Measurements from ENCODE around the gene POLE.

The POLE gene, protein sequence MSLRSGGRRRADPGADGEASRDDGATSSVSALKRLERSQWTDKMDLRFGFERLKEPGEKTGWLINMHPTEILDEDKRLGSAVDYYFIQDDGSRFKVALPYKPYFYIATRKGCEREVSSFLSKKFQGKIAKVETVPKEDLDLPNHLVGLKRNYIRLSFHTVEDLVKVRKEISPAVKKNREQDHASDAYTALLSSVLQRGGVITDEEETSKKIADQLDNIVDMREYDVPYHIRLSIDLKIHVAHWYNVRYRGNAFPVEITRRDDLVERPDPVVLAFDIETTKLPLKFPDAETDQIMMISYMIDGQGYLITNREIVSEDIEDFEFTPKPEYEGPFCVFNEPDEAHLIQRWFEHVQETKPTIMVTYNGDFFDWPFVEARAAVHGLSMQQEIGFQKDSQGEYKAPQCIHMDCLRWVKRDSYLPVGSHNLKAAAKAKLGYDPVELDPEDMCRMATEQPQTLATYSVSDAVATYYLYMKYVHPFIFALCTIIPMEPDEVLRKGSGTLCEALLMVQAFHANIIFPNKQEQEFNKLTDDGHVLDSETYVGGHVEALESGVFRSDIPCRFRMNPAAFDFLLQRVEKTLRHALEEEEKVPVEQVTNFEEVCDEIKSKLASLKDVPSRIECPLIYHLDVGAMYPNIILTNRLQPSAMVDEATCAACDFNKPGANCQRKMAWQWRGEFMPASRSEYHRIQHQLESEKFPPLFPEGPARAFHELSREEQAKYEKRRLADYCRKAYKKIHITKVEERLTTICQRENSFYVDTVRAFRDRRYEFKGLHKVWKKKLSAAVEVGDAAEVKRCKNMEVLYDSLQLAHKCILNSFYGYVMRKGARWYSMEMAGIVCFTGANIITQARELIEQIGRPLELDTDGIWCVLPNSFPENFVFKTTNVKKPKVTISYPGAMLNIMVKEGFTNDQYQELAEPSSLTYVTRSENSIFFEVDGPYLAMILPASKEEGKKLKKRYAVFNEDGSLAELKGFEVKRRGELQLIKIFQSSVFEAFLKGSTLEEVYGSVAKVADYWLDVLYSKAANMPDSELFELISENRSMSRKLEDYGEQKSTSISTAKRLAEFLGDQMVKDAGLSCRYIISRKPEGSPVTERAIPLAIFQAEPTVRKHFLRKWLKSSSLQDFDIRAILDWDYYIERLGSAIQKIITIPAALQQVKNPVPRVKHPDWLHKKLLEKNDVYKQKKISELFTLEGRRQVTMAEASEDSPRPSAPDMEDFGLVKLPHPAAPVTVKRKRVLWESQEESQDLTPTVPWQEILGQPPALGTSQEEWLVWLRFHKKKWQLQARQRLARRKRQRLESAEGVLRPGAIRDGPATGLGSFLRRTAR (N-terminal part only)

GRCh38 chr12:132687211-132688164 lies at the start of gene POLE, which contains the start of gene PXMP2:
POLE (minus strand) TSS chr12:132687342; CDS start chr12:132687315, 27 bp downstream.
PXMP2 (plus strand) TSS chr12:132687587; CDS start chr12:132687671, 84 bp downstream.
- TF ChIP-seq CEBPB (IDR thresholded peaks at IDR 0.05) = peak; percentile 23; the same call in 1 of the 2 replicates
- TF ChIP-seq TEAD4 (IDR thresholded peaks at IDR 0.05) = peak; percentile 35; the same call in 1 of the 2 replicates
- TF ChIP-seq RAD21 (IDR thresholded peaks at IDR 0.05; ENCODE audit: low read depth) = peak; percentile 2; the same call in 1 of the 2 replicates
- TF ChIP-seq ZBTB7A (IDR thresholded peaks at IDR 0.05; ENCODE audit: low read depth) = no peak
- TF ChIP-seq NFIC (IDR thresholded peaks at IDR 0.05) = peak; percentile 57; the same call in 1 of the 2 replicates
- peak; percentile 82 for TF ChIP-seq YY1 (IDR thresholded peaks at IDR 0.05; ENCODE audit: low read depth)
- TF ChIP-seq EP300 (IDR thresholded peaks at IDR 0.05; ENCODE audit: borderline replicate concordance) = no peak
- TF ChIP-seq, protein P1, sequence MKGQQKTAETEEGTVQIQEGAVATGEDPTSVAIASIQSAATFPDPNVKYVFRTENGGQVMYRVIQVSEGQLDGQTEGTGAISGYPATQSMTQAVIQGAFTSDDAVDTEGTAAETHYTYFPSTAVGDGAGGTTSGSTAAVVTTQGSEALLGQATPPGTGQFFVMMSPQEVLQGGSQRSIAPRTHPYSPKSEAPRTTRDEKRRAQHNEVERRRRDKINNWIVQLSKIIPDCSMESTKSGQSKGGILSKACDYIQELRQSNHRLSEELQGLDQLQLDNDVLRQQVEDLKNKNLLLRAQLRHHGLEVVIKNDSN (IDR thresholded peaks at IDR 0.05) = no peak
- peak; percentile 62; the same call in 1 of the 2 replicates for TF ChIP-seq TCF12 (IDR thresholded peaks at IDR 0.05; ENCODE audit: low read depth)
- peak; percentile 80 for TF ChIP-seq MAX (IDR thresholded peaks at IDR 0.05)
- no peak for TF ChIP-seq CREB1 (IDR thresholded peaks at IDR 0.05; ENCODE audit: low read depth)
- 0 out of 2 replicates have a peak, but pooled peaks have one; percentile 24 for TF ChIP-seq FOXM1 (IDR thresholded peaks at IDR 0.05; ENCODE audit: borderline replicate concordance, low read depth)
- peak; percentile 77; the same call in 1 of the 2 replicates for TF ChIP-seq TAF1 (IDR thresholded peaks at IDR 0.05; ENCODE audit: low read depth)
- peak; percentile 74 for TF ChIP-seq EGR1 (IDR thresholded peaks at IDR 0.05)
- TF ChIP-seq, protein P2, sequence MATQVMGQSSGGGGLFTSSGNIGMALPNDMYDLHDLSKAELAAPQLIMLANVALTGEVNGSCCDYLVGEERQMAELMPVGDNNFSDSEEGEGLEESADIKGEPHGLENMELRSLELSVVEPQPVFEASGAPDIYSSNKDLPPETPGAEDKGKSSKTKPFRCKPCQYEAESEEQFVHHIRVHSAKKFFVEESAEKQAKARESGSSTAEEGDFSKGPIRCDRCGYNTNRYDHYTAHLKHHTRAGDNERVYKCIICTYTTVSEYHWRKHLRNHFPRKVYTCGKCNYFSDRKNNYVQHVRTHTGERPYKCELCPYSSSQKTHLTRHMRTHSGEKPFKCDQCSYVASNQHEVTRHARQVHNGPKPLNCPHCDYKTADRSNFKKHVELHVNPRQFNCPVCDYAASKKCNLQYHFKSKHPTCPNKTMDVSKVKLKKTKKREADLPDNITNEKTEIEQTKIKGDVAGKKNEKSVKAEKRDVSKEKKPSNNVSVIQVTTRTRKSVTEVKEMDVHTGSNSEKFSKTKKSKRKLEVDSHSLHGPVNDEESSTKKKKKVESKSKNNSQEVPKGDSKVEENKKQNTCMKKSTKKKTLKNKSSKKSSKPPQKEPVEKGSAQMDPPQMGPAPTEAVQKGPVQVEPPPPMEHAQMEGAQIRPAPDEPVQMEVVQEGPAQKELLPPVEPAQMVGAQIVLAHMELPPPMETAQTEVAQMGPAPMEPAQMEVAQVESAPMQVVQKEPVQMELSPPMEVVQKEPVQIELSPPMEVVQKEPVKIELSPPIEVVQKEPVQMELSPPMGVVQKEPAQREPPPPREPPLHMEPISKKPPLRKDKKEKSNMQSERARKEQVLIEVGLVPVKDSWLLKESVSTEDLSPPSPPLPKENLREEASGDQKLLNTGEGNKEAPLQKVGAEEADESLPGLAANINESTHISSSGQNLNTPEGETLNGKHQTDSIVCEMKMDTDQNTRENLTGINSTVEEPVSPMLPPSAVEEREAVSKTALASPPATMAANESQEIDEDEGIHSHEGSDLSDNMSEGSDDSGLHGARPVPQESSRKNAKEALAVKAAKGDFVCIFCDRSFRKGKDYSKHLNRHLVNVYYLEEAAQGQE (IDR thresholded peaks at IDR 0.05; ENCODE audit: low read depth) = 0 out of 2 replicates have a peak, but pooled peaks have one; percentile 11

DNA sequence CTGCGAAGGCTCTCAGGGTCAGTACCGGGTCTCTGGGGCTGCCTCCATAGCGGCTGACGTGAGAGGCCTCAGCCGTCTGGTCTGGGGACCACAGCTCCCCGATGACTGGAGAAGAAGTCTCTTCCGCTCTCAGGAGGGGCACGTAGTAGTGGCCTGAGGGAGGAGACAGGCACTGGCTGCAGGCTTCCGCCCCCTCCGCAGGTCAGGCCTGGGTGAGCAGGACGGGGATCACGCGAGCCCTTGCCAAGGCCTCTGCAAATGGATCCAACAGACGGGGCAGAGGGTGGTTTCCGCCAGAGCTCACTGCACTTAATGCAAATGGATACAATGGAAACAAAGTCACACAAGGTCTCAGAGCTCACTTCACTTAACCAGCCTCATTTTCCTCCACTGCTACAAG lies 49.8 kb upstream of the POLE start:
- TF ChIP-seq CREB1 (IDR thresholded peaks at IDR 0.05; ENCODE audit: low read depth) (no peak), RAD21 (IDR thresholded peaks at IDR 0.05; ENCODE audit: low read depth) (no peak), TEAD4 (IDR thresholded peaks at IDR 0.05) (no peak), MAX (IDR thresholded peaks at IDR 0.05) (no peak), EP300 (IDR thresholded peaks at IDR 0.05; ENCODE audit: borderline replicate concordance) (no peak), FOXM1 (IDR thresholded peaks at IDR 0.05; ENCODE audit: borderline replicate concordance, low read depth) (no peak), TAF1 (IDR thresholded peaks at IDR 0.05; ENCODE audit: low read depth) (no peak)
- TF ChIP-seq, protein P2 (IDR thresholded peaks at IDR 0.05; ENCODE audit: low read depth) = no peak

DNA sequence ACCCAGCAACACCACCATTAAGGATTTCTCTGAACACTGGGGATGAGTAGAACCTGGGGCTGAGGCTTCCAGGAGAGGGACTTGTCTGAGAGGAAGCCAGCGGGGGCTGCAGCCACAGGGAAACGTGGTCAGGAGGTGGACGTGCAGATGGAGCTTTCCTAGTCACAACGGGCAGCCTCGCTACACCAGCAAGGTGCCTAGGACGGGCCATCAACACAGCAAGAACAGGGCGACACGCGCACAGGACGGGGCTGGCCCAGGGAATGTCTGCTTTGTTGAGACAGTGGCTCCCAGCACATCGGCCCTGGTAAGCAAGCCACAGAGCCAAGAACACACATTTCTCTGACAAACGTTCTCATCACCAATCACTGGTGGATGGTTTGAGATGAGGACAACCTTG lies 49.2 kb upstream of the POLE start:
- TF ChIP-seq NFIC (IDR thresholded peaks at IDR 0.05) (no peak), CEBPB (IDR thresholded peaks at IDR 0.05) (no peak), FOXM1 (IDR thresholded peaks at IDR 0.05; ENCODE audit: borderline replicate concordance, low read depth) (no peak), ZBTB7A (IDR thresholded peaks at IDR 0.05; ENCODE audit: low read depth) (no peak), MAX (IDR thresholded peaks at IDR 0.05) (no peak), TAF1 (IDR thresholded peaks at IDR 0.05; ENCODE audit: low read depth) (no peak), YY1 (IDR thresholded peaks at IDR 0.05; ENCODE audit: low read depth) (no peak), TCF12 (IDR thresholded peaks at IDR 0.05; ENCODE audit: low read depth) (no peak), RAD21 (IDR thresholded peaks at IDR 0.05; ENCODE audit: low read depth) (no peak), EP300 (IDR thresholded peaks at IDR 0.05; ENCODE audit: borderline replicate concordance) (no peak)
- TF ChIP-seq, protein P2 (IDR thresholded peaks at IDR 0.05; ENCODE audit: low read depth) = no peak
- TF ChIP-seq, protein P1 (IDR thresholded peaks at IDR 0.05) = no peak

Measured in Ishikawa (cell line).